ENCODE measurements around the gene AIFM3. TPM values are rescaled to one million over a fixed set of nuclear protein-coding genes. Genes with fewer than 3 reads are reported as not detected.
"Not testable (repeated sequence)": the region's sequence is repeated elsewhere in the genome, so short reads cannot be mapped to it uniquely, and the experiment has no call there.

The AIFM3 gene
- total RNA-seq, 1 experiment from 2014 or later, result 7.4 TPM

DNA sequence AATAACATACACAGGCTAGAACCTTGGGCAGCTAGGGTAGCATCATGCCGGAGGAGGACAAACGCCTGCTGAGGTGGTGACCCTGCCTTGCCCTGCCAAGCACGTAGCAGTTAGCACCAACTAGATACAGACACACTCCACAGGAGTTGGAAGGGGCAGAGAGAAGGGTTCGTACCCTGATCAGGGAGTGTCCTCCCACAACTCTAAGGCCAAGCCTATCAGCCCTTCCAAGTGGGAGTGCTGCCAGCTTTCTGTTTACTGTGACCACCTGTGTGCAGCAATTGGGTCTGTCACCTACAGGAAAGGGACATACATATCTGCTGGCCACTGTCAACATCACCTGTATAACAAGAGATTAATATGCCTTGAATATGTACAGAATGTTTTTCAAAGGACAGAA is 36.7 kb downstream of the AIFM3 start:
- POLR2A ChIA-PET (ENCODE audit: unreplicated experiment), result interaction anchor here (1.0 kb wide), 1 partner anchor 11 kb away, joined by 4 read pairs; no protein-coding TSS in a partner anchor
- intact Hi-C loops (cut with micrococcal nuclease; ENCODE audit: unreplicated experiment), result loop anchor here (10.0 kb wide), 1 partner anchor 101 kb away; no protein-coding TSS in a partner anchor
- H3K4me2 ChIP-seq, result peak overlapping the region; percentile 99
- H3K9me2 ChIP-seq (ENCODE audit: insufficient read depth), result no peaks in the 10 kb centered on the region
- H3K4me3 ChIP-seq, result peak overlapping the region; percentile 89; the same call in 1 of the 2 replicates
- TF ChIP-seq, protein P1, sequence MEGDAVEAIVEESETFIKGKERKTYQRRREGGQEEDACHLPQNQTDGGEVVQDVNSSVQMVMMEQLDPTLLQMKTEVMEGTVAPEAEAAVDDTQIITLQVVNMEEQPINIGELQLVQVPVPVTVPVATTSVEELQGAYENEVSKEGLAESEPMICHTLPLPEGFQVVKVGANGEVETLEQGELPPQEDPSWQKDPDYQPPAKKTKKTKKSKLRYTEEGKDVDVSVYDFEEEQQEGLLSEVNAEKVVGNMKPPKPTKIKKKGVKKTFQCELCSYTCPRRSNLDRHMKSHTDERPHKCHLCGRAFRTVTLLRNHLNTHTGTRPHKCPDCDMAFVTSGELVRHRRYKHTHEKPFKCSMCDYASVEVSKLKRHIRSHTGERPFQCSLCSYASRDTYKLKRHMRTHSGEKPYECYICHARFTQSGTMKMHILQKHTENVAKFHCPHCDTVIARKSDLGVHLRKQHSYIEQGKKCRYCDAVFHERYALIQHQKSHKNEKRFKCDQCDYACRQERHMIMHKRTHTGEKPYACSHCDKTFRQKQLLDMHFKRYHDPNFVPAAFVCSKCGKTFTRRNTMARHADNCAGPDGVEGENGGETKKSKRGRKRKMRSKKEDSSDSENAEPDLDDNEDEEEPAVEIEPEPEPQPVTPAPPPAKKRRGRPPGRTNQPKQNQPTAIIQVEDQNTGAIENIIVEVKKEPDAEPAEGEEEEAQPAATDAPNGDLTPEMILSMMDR (conservative IDR thresholded peaks at IDR 0.05), result no peak
- TF ChIP-seq EZH2 (IDR thresholded peaks at IDR 0.05; ENCODE audit: low read depth), result no peak
- peaks cover 27% of the 10 kb centered on the region for H3K79me2 ChIP-seq (ENCODE audit: low read depth)
- no peaks in the 10 kb centered on the region for H3K27me3 ChIP-seq (ENCODE audit: insufficient read depth, low read depth)
- H2AFZ ChIP-seq, result no peak overlapping the region
- no peak for DNase-seq
- H3K36me3 ChIP-seq (ENCODE audit: low read depth), result no peaks in the 10 kb centered on the region
- peaks cover 8% of the 10 kb centered on the region for H3K4me1 ChIP-seq (replicated peaks; ENCODE audit: insufficient read depth)
- H3K9me3 ChIP-seq (ENCODE audit: insufficient read depth, low read depth), result no peaks in the 10 kb centered on the region
- H4K20me1 ChIP-seq (ENCODE audit: insufficient read depth), result no peaks in the 10 kb centered on the region
- peaks cover 8% of the 10 kb centered on the region; the same call in 1 of the 2 replicates for H3F3A ChIP-seq (ENCODE audit: insufficient read depth, low read depth)
- no TSS peak for BruUV-seq (replicated peaks)
- H3K27ac ChIP-seq, result no peak overlapping the region
- CTCF ChIA-PET, result no interaction called here

DNA sequence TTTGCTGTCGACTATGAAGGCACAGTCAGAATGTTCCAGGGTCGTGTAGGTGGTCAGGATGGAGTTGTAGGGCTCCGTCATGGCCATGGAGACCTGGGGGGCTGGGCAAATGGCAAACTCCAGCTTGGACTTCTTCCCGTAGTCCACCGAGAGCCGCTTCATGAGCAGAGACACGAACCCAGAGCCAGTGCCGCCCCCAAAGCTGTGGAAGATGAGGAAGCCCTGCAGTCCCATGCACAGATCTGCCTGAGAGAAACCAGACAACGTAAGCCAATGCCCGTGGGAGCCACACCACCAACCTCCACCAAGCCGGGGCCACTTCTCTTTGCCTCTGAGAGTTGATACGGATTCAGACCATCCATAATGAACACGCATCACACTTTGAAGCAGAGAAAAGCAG is 42.2 kb downstream of the AIFM3 start:
- H3K4me1 ChIP-seq (replicated peaks; ENCODE audit: insufficient read depth); CTCF ChIA-PET; H3F3A ChIP-seq (ENCODE audit: insufficient read depth, low read depth); H2AFZ ChIP-seq; DNase-seq; BruUV-seq (replicated peaks); H3K4me2 ChIP-seq; H3K27me3 ChIP-seq (ENCODE audit: insufficient read depth, low read depth); H3K9me2 ChIP-seq (ENCODE audit: insufficient read depth); H3K4me3 ChIP-seq; H3K9me3 ChIP-seq (ENCODE audit: insufficient read depth, low read depth); H3K79me2 ChIP-seq (ENCODE audit: low read depth); POLR2A ChIA-PET (ENCODE audit: unreplicated experiment); H4K20me1 ChIP-seq (ENCODE audit: insufficient read depth); H3K27ac ChIP-seq; H3K36me3 ChIP-seq (ENCODE audit: low read depth): not testable (repeated sequence)
- intact Hi-C loops (cut with micrococcal nuclease; ENCODE audit: unreplicated experiment), result loop anchor here (10.0 kb wide), 1 partner anchor 96 kb away; no protein-coding TSS in a partner anchor

DNA sequence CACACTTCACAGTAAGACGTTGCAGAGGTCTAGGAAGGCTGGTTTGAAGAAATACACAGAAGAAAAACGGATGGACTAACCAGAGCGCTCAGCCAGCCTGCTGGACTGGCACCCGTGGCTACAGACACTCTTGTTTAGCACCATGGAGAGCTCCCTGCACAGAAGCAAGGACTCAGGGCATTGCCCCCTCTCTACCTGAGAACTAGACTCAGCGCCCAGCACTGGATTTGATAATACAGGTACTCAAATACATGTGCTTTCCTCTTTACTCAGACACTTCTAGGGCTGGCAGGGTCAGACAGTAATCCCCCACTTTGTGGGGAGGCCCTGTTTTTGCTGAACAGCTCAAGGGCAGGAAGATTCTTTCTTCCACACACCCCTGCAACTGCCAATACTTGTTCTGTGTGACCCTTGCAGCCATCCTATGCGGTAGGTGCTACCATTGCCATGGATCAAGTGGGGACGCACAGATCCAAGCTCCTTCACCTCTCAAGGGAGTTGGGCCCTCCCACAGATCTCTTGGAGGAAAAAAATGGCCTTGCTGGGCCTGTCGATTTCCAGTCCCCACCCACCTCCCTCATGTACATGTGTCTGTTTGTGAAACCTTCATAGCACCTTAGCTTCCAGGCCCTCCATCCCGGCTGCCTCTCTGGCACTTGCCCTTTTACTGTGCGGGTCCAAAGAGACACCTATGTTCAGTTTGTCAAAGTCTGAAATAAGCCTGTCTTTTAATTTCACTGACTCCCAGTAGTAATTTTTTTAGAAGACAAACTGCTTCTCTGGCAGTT is 42.8 kb downstream of the AIFM3 start:
- Histone ChIP-seq H3K79me2 (ENCODE audit: low read depth) (no peaks in the 10 kb centered on the region), H3F3A (ENCODE audit: insufficient read depth, low read depth) (no peaks in the 10 kb centered on the region), H3K27me3 (ENCODE audit: insufficient read depth, low read depth) (no peaks in the 10 kb centered on the region), H3K4me3 (no peak overlapping the region), H3K36me3 (ENCODE audit: low read depth) (no peaks in the 10 kb centered on the region), H4K20me1 (ENCODE audit: insufficient read depth) (no peaks in the 10 kb centered on the region), H3K9me2 (ENCODE audit: insufficient read depth) (no peaks in the 10 kb centered on the region), H3K4me1 (replicated peaks; ENCODE audit: insufficient read depth) (peaks cover 6% of the 10 kb centered on the region), H3K9me3 (ENCODE audit: insufficient read depth, low read depth) (no peaks in the 10 kb centered on the region), H3K27ac (no peak overlapping the region), H3K4me2 (no peak overlapping the region), H2AFZ (no peak overlapping the region)
- no TSS peak for BruUV-seq (replicated peaks)
- ChIA-PET POLR2A (ENCODE audit: unreplicated experiment) (no interaction called here), CTCF (no interaction called here)
- DNase-seq, result peak; percentile 44 to 49
- TF ChIP-seq, protein P1 (conservative IDR thresholded peaks at IDR 0.05), result no peak
- TF ChIP-seq EZH2 (IDR thresholded peaks at IDR 0.05; ENCODE audit: low read depth), result no peak
- intact Hi-C loops (cut with micrococcal nuclease; ENCODE audit: unreplicated experiment), result loop anchor here (10.0 kb wide), 1 partner anchor 95 kb away; no protein-coding TSS in a partner anchor

Measured in PC-9 (cell line).